IMR-90 (cell line): ENCODE data around the gene GOT2. TPM values are rescaled to one million over a fixed set of nuclear protein-coding genes. Genes with fewer than 3 reads are reported as not detected.

Experiments used
- ATAC-seq: fragments of 200-7000 bp; cut with Tn5 transposase; 2 replicates; pipeline ENCODE4 v1.9.1; 2020; ENCODE audit warnings: low read depth, mild to moderate bottlenecking, moderate library complexity
- BruUV-seq: library from RNA; stranded (reverse); fragments of 400-500 nt; replicated peaks from 2 replicates; lab custom pipeline; 2021; lab: Mats Ljungman, UMichigan
- CTCF ChIA-PET: fragments of 300-600 bp; formaldehyde crosslinking; extraction: SDS; loops from one replicate; lab custom pipeline; 2021; ENCODE audit warnings: antibody characterized with exemption; lab: Yijun Ruan, JAX
- POLR2A ChIA-PET: fragments of 300-600 bp; sonication (Branson Sonifier 250); formaldehyde crosslinking; loops from one replicate; lab custom pipeline; 2022; ENCODE audit warnings: antibody characterized with exemption; ENCODE audit not compliant: unreplicated experiment; lab: Charles Lee
- DNase-seq: peaks from one replicate; pipeline ENCODE4 v3.0.0; 2013
- H2AFZ ChIP-seq: replicated peaks from 2 replicates; pipeline ENCODE3; 2013; ENCODE audit warnings: low read length, mild to moderate bottlenecking; ENCODE audit not compliant: poor library complexity
- H2AK5ac ChIP-seq: 2 replicates; pipeline ENCODE4 v1.6.1; 2013; ENCODE audit warnings: low read depth, low read length, inconsistent platforms
- H2AK9ac ChIP-seq: replicated peaks from 2 replicates; pipeline ENCODE3; 2013; ENCODE audit warnings: mild to moderate bottlenecking, low read depth, low read length, moderate library complexity; ENCODE audit not compliant: poor library complexity
- H2BK120ac ChIP-seq: 2 replicates; pipeline ENCODE4 v1.6.1; 2013; ENCODE audit warnings: low read depth, low read length, inconsistent platforms
- H2BK15ac ChIP-seq: 3 replicates; pipeline ENCODE4 v1.6.1; 2013; ENCODE audit warnings: low read depth, low read length, inconsistent platforms
- H2BK20ac ChIP-seq: 2 replicates; pipeline ENCODE4 v1.6.1; 2013; ENCODE audit warnings: low read depth, mild to moderate bottlenecking, inconsistent platforms, low read length, moderate library complexity
- H2BK5ac ChIP-seq: 2 replicates; pipeline ENCODE4 v1.6.1; 2013; ENCODE audit warnings: mild to moderate bottlenecking, low read depth, low read length, inconsistent platforms; ENCODE audit not compliant: poor library complexity, severe bottlenecking
- H3K14ac ChIP-seq: replicated peaks from 2 replicates; pipeline ENCODE4 v1.6.1; 2013; ENCODE audit warnings: low read depth, low read length, inconsistent platforms
- H3K18ac ChIP-seq: 2 replicates; pipeline ENCODE4 v1.6.1; 2013; ENCODE audit warnings: low read depth, low read length, control low read depth
- H3K23ac ChIP-seq: 2 replicates; pipeline ENCODE4 v1.6.1; 2013; ENCODE audit warnings: low read depth, low read length, inconsistent platforms
- H3K27ac ChIP-seq: 2 replicates; pipeline ENCODE4 v1.5.1; 2013; ENCODE audit warnings: mild to moderate bottlenecking, control low read depth, low read length; ENCODE audit not compliant: insufficient read depth
- H3K27me3 ChIP-seq: 2 replicates; pipeline ENCODE4 v1.6.1; 2013; ENCODE audit warnings: low read length; ENCODE audit not compliant: control insufficient read depth, insufficient read depth
- H3K36me3 ChIP-seq: 2 replicates; pipeline ENCODE4 v1.6.1; 2013; ENCODE audit warnings: low read length, mixed read lengths; ENCODE audit not compliant: control insufficient read depth, insufficient read depth
- H3K4ac ChIP-seq: 2 replicates; pipeline ENCODE4 v1.6.1; 2013; ENCODE audit warnings: low read depth, low read length, inconsistent platforms
- H3K4me1 ChIP-seq: 2 replicates; pipeline ENCODE4 v1.6.1; 2013; ENCODE audit warnings: low read length, mixed read lengths; ENCODE audit not compliant: control insufficient read depth, insufficient read depth
- H3K4me2 ChIP-seq: 2 replicates; pipeline ENCODE4 v1.6.1; 2013; ENCODE audit warnings: low read depth, mild to moderate bottlenecking, control low read depth, low read length, moderate library complexity
- H3K4me3 ChIP-seq: 2 replicates; pipeline ENCODE4 v1.5.1; 2013; ENCODE audit warnings: low read depth, mild to moderate bottlenecking, control low read depth, low read length, moderate library complexity; ENCODE audit not compliant: insufficient read depth
- H3K56ac ChIP-seq: 2 replicates; pipeline ENCODE4 v1.6.1; 2013; ENCODE audit warnings: low read length, inconsistent platforms; ENCODE audit not compliant: insufficient read depth; ENCODE audit errors: extremely low read depth
- H3K79me1 ChIP-seq, 2 experiments: 2 replicates each; pipeline ENCODE4 v1.6.1; 2013; ENCODE audit warnings: low read length in 2 of 2, inconsistent platforms in 1 of 2, low read depth in 1 of 2
- H3K9ac ChIP-seq: 2 replicates; pipeline ENCODE4 v1.6.1; 2013; ENCODE audit warnings: low read depth, low read length, control low read depth
- H3K9me1 ChIP-seq: 2 replicates; pipeline ENCODE4 v1.6.1; 2013; ENCODE audit warnings: low read length, inconsistent platforms; ENCODE audit not compliant: insufficient read depth
- H3K9me3 ChIP-seq: 2 replicates; pipeline ENCODE4 v1.6.1; 2013; ENCODE audit warnings: low read length; ENCODE audit not compliant: control insufficient read depth, insufficient read depth
- H4K20me1 ChIP-seq: 2 replicates; pipeline ENCODE4 v1.6.1; 2013; ENCODE audit warnings: low read length, inconsistent platforms; ENCODE audit not compliant: insufficient read depth
- H4K5ac ChIP-seq: 2 replicates; pipeline ENCODE4 v1.6.1; 2013; ENCODE audit warnings: mild to moderate bottlenecking, low read depth, low read length, control low read depth
- H4K8ac ChIP-seq, 2 experiments: 2 replicates each; pipeline ENCODE4 v1.6.1; 2013; ENCODE audit warnings: low read depth in 2 of 2, low read length in 2 of 2, control low read depth in 1 of 2, inconsistent platforms in 1 of 2
- H4K91ac ChIP-seq: 2 replicates; pipeline ENCODE4 v1.6.1; 2013; ENCODE audit warnings: low read depth, low read length, inconsistent platforms; ENCODE audit not compliant: insufficient read depth
- BHLHE40 ChIP-seq: fragments of 150-350 bp; IDR thresholded peaks from 2 replicates; pipeline ENCODE4 v1.6.1; 2016; ENCODE audit warnings: mild to moderate bottlenecking, low read depth, low read length
- CEBPB ChIP-seq: IDR thresholded peaks from 2 replicates; pipeline ENCODE4 v1.6.1; 2012; ENCODE audit warnings: low read depth, low read length, improper control_type of control experiment
- CHD1 ChIP-seq: IDR thresholded peaks from 2 replicates; pipeline ENCODE4 v1.6.1; 2012; ENCODE audit warnings: low read depth, low read length, improper control_type of control experiment
- CTCF ChIP-seq: conservative IDR thresholded peaks from 2 replicates; pipeline ENCODE4 v1.5.1; 2012; ENCODE audit warnings: mild to moderate bottlenecking, low read depth, low read length, improper control_type of control experiment
- ELK1 ChIP-seq: fragments of 150-350 bp; IDR thresholded peaks from 2 replicates; pipeline ENCODE4 v1.6.1; 2016; ENCODE audit warnings: low read depth, mild to moderate bottlenecking, low read length, moderate library complexity, borderline replicate concordance
- FOS ChIP-seq: fragments of 150-350 bp; IDR thresholded peaks from 2 replicates; pipeline ENCODE4 v1.6.1; 2016; ENCODE audit warnings: low read depth, low read length
- MAFK ChIP-seq: IDR thresholded peaks from 2 replicates; pipeline ENCODE4 v1.6.1; 2012; ENCODE audit warnings: low read depth, low read length, improper control_type of control experiment
- MAZ ChIP-seq: IDR thresholded peaks from 2 replicates; pipeline ENCODE4 v1.6.1; 2012; ENCODE audit warnings: low read depth, mild to moderate bottlenecking, low read length, improper control_type of control experiment, moderate library complexity, borderline replicate concordance
- MXI1 ChIP-seq: IDR thresholded peaks from 2 replicates; pipeline ENCODE4 v1.6.1; 2012; ENCODE audit warnings: low read depth, mild to moderate bottlenecking, low read length, moderate library complexity, borderline replicate concordance
- NFE2L2 ChIP-seq: fragments of 150-350 bp; IDR thresholded peaks from 2 replicates; pipeline ENCODE4 v1.6.1; 2016; ENCODE audit warnings: low read depth, mild to moderate bottlenecking, low read length
- POLR2A ChIP-seq: IDR thresholded peaks from 2 replicates; pipeline ENCODE4 v1.6.1; 2012; ENCODE audit warnings: mild to moderate bottlenecking, low read depth, low read length
- RAD21 ChIP-seq: IDR thresholded peaks from 2 replicates; pipeline ENCODE4 v1.6.1; 2012; ENCODE audit warnings: low read length, improper control_type of control experiment
- RCOR1 ChIP-seq: IDR thresholded peaks from 2 replicates; pipeline ENCODE4 v1.6.1; 2012; ENCODE audit warnings: mild to moderate bottlenecking, low read length, improper control_type of control experiment; ENCODE audit not compliant: insufficient replicate concordance
- RFX5 ChIP-seq: IDR thresholded peaks from 2 replicates; pipeline ENCODE4 v1.8.0; 2012; ENCODE audit warnings: low read depth, mild to moderate bottlenecking, low read length, moderate library complexity
- SMC3 ChIP-seq: fragments of 150-350 bp; IDR thresholded peaks from 2 replicates; pipeline ENCODE4 v1.6.1; 2016; ENCODE audit warnings: low read depth, mild to moderate bottlenecking, antibody characterized with exemption, low read length, moderate library complexity
- USF2 ChIP-seq: fragments of 150-350 bp; IDR thresholded peaks from 2 replicates; pipeline ENCODE4 v1.6.1; 2017; ENCODE audit warnings: mild to moderate bottlenecking, antibody characterized with exemption, low read length, low read depth
- WGBS, 2 experiments: methylation state at CpG; one replicate each; pipeline versions ENCODE4 v1.1.5 to v1.1.7; 2013; ENCODE audit warnings: missing lambda C conversion rate in 2 of 2; ENCODE audit not compliant: insufficient read length in 1 of 2; ENCODE audit errors: extremely low coverage in 2 of 2; 5-methylcytosine and 5-hydroxymethylcytosine counted together
- dilution Hi-C: fragments of 300-500 bp; cut with HindIII; formaldehyde crosslinking; loops from one replicate; pipeline ENCODE4 v1.14.3; 2018; ENCODE audit warnings: low sequenced_read_pairs; ENCODE audit not compliant: unreplicated experiment
- in situ Hi-C: fragments of 300-500 bp; cut with MboI; formaldehyde crosslinking; loops from 3 replicates; pipeline ENCODE4 v1.14.3; 2019; ENCODE audit warnings: low sequenced_read_pairs, inconsistent platforms, mixed read lengths
- intact Hi-C: fragments of 100-400 bp; cut with micrococcal nuclease; formaldehyde crosslinking; loops from 2 replicates; pipeline ENCODE4 v1.10.0; 2022
- polyA plus RNA-seq, 3 experiments: library from polyadenylated mRNA; depleted of rRNA; stranded (reverse); fragments of >200 nt; gene quantifications; 2 replicates each; pipeline ENCODE4 v1.2.3, GENCODE V29; 2012; ENCODE audit warnings: low replicate concordance in 1 of 3
- total RNA-seq: library from RNA; depleted of rRNA; stranded (reverse); fragments of >200 nt; gene quantifications from 2 replicates; pipeline ENCODE4 v1.2.3, GENCODE V29; 2012

The GOT2 gene
- total and polyA plus RNA-seq, 2 of the 4 experiments (the other 2 are of a cell fraction): 50.2 to 60.2 TPM

GRCh38 chr16:58744497-58744896 is 10.4 kb upstream of the GOT2 start:
- WGBS, 2 experiments: 60% methylated on average over 2 of the region's 7 CpGs; no CpG with 5 or more reads in 1 of the 2 experiments
- POLR2A ChIA-PET: no interaction called here
- no peaks in the 10 kb centered on the region for H3K27me3 ChIP-seq
- no peak overlapping the region for H2AFZ ChIP-seq
- CTCF ChIA-PET: interaction anchor here (0.6 kb wide), 1 partner anchor 12 kb away, joined by 3 read pairs; no protein-coding TSS in a partner anchor
- no peak overlapping the region for H2BK20ac ChIP-seq
- H3K4me2 ChIP-seq: no peak overlapping the region
- no peaks in the 10 kb centered on the region for H3K9me1 ChIP-seq
- no peak overlapping the region for H2BK15ac ChIP-seq
- no peak overlapping the region for H3K4ac ChIP-seq
- no peak overlapping the region for H3K14ac ChIP-seq
- H4K8ac ChIP-seq: no peak overlapping the region
- no peak overlapping the region for H4K91ac ChIP-seq
- intact Hi-C loops (no loop called here), dilution Hi-C loops (no loop called here), in situ Hi-C loops (no loop called here)
- H3K9ac ChIP-seq: no peak overlapping the region
- H3K27ac ChIP-seq: no peak overlapping the region
- no peak for ATAC-seq
- no peak overlapping the region for H3K23ac ChIP-seq
- no peak overlapping the region for H2BK5ac ChIP-seq
- H4K5ac ChIP-seq: no peak overlapping the region
- no peak overlapping the region for H3K56ac ChIP-seq
- no peaks in the 10 kb centered on the region for H3K36me3 ChIP-seq
- H3K4me1 ChIP-seq: no peaks in the 10 kb centered on the region
- no peak overlapping the region for H3K4me3 ChIP-seq
- no peak overlapping the region for H3K18ac ChIP-seq
- no peak for DNase-seq
- no peak overlapping the region for H2AK5ac ChIP-seq
- H2BK120ac ChIP-seq: no peak overlapping the region
- H4K20me1 ChIP-seq: no peaks in the 10 kb centered on the region
- no peak overlapping the region for H2AK9ac ChIP-seq
- TF ChIP-seq RFX5: no peak
- no peak for TF ChIP-seq MXI1
- no peak for TF ChIP-seq NFE2L2
- TF ChIP-seq MAZ: no peak
- no peak for TF ChIP-seq FOS
- TF ChIP-seq RAD21: no peak
- no peak for TF ChIP-seq CEBPB
- TF ChIP-seq ELK1: no peak
- TF ChIP-seq CTCF: no peak
- TF ChIP-seq USF2: no peak
- no peak for TF ChIP-seq RCOR1
- no peak for TF ChIP-seq MAFK
- no peak for TF ChIP-seq SMC3
- no peak for TF ChIP-seq CHD1
- TF ChIP-seq BHLHE40: no peak
- no peak for TF ChIP-seq POLR2A
- no peaks in the 10 kb centered on the region for H3K79me1 ChIP-seq
- H3K9me3 ChIP-seq: no peaks in the 10 kb centered on the region
- no TSS peak for BruUV-seq
